Left ventricle myocardium inferior (tissue), 1 donor: Measurements from ENCODE around the gene CCDC196. TPM values are rescaled to one million over a fixed set of nuclear protein-coding genes. Genes with fewer than 3 reads are reported as not detected.

ENCODE experiments used
- DNase-seq: peaks from one replicate; pipeline ENCODE4 v3.0.0-alpha.2; 2020
- H3K27ac ChIP-seq: fragments of 200-600 bp; replicated peaks from 2 replicates; pipeline ENCODE4 v1.8.0; 2021
- H3K27me3 ChIP-seq: fragments of 200-600 bp; 2 replicates; pipeline ENCODE4 v1.8.0; 2021; ENCODE audit warnings: low read depth
- H3K36me3 ChIP-seq: fragments of 200-600 bp; 2 replicates; pipeline ENCODE4 v1.8.0; 2021
- H3K4me1 ChIP-seq: fragments of 200-600 bp; 2 replicates; pipeline ENCODE4 v1.8.0; 2021
- H3K4me3 ChIP-seq: fragments of 200-600 bp; 2 replicates; pipeline ENCODE4 v1.8.0; 2021; ENCODE audit warnings: mild to moderate bottlenecking, moderate library complexity
- H3K9me3 ChIP-seq: fragments of 200-600 bp; replicated peaks from 2 replicates; pipeline ENCODE4 v1.8.0; 2021
- CTCF ChIP-seq: fragments of 200-600 bp; IDR thresholded peaks from 2 replicates; pipeline ENCODE4 v1.8.0; 2021; ENCODE audit warnings: antibody characterized with exemption, mild to moderate bottlenecking, borderline replicate concordance
- intact Hi-C: fragments of 100-400 bp; cut with micrococcal nuclease; formaldehyde crosslinking; loops from one replicate; pipeline ENCODE4 v1.11.0; 2022
- total RNA-seq: library from RNA; stranded (reverse); fragmentation: NEBNext Ultra II Directional; extraction: Animal tissue kit (Norgen Biotek cat#: 25700); gene quantifications from one replicate; pipeline ENCODE4 v1.2.1, GENCODE V29; 2021
- donor health status: DM: no; HTN: yes; CAD: no; lungs with severe emphysema.

The CCDC196 gene
- total RNA-seq, 1 donor from 2014 or later = not detected

- no peaks in the 10 kb centered on the region for H3K27me3 ChIP-seq
- H3K4me3 ChIP-seq = no peak overlapping the region
- H3K4me1 ChIP-seq = peaks cover 19% of the 10 kb centered on the region
- intact Hi-C loops = no loop called here
- no peaks in the 10 kb centered on the region for H3K36me3 ChIP-seq
- H3K9me3 ChIP-seq = no peaks in the 10 kb centered on the region
- no peak for DNase-seq
- peak overlapping the region; percentile 63 for H3K27ac ChIP-seq
- TF ChIP-seq CTCF = no peak
These were observed 2.8 kb upstream of the CCDC196 start for GRCh38 chr14:66483322-66483721.

- Histone ChIP-seq H3K9me3 (no peaks in the 10 kb centered on the region), H3K27me3 (no peaks in the 10 kb centered on the region), H3K4me3 (no peak overlapping the region), H3K36me3 (no peaks in the 10 kb centered on the region), H3K27ac (no peak overlapping the region), H3K4me1 (peaks cover 28% of the 10 kb centered on the region)
- no peak for DNase-seq
- intact Hi-C loops = no loop called here
- no peak for TF ChIP-seq CTCF
These were observed 1.1 kb upstream of the CCDC196 start for GRCh38 chr14:66485029-66485428.

- Histone ChIP-seq H3K27ac (no peak overlapping the region), H3K27me3 (no peaks in the 10 kb centered on the region), H3K4me3 (no peak overlapping the region), H3K36me3 (no peaks in the 10 kb centered on the region), H3K9me3 (no peaks in the 10 kb centered on the region), H3K4me1 (peaks cover 39% of the 10 kb centered on the region)
- intact Hi-C loops = no loop called here
- TF ChIP-seq CTCF = no peak
- no peak for DNase-seq
These were observed 993 bp downstream of the CCDC196 start for GRCh38 chr14:66487164-66487563.

DNA sequence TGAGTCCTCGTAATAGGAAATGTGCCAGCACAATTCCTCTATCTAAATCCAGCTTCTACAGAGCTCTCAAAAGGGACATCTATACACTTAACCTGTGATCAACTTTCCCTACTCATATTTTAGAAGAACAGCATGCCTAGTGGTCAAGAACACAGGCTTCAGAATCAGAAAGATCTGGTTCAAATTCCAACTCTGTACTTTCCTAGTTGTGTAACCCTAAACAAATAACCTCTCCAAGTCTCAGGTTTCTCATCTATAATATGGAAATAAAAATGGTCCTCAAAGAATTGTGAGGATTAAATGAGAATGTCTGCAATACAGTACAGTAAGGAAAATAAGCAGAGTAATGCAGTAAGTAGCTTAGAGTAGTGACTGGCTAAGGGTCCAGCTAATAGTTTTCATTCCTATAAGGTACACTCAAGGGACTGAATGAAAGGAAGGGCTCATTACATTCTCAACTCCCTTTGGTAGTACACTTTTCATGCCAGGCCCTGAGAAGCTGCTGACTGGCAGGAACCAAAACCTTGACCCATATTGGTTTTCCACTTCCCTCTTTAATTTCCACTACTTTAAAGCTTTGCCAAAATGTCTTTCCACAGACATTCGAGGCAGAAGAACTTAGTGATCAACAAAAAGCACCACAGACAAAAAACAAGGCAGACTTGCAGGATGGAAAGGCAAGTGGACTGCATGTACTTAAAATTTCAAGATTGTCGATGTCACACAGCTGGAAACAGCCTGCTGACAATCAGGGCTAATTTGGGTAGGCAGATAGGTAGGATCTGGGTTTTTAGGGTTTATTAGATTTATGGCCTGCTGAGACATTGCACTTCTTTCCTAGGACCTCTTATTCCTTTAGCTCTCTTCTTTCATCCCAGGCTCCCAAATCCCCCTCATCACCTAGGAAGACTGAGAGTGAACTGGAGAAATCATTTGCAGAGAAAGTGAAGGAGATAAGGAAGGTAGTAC, 4.3 kb downstream of the CCDC196 start:
- no peak for DNase-seq
- no peak overlapping the region for H3K4me3 ChIP-seq
- H3K36me3 ChIP-seq = no peaks in the 10 kb centered on the region
- no peaks in the 10 kb centered on the region for H3K27me3 ChIP-seq
- peaks cover 23% of the 10 kb centered on the region for H3K4me1 ChIP-seq
- intact Hi-C loops = no loop called here
- no peak for TF ChIP-seq CTCF
- no peak overlapping the region for H3K27ac ChIP-seq
- H3K9me3 ChIP-seq = no peaks in the 10 kb centered on the region

- Histone ChIP-seq H3K9me3 (no peaks in the 10 kb centered on the region), H3K36me3 (no peaks in the 10 kb centered on the region), H3K4me3 (no peak overlapping the region), H3K27me3 (no peaks in the 10 kb centered on the region), H3K4me1 (peaks cover 35% of the 10 kb centered on the region), H3K27ac (no peak overlapping the region)
- intact Hi-C loops = no loop called here
- DNase-seq = no peak
- TF ChIP-seq CTCF = no peak
These were observed 7.6 kb downstream of the CCDC196 start for GRCh38 chr14:66493750-66494149.
